Calu3 (cell line): ENCODE results near the gene MSI2. TPM values are rescaled to one million over a fixed set of nuclear protein-coding genes. Genes with fewer than 3 reads are reported as not detected.

Source experiments
- BruUV-seq: library from RNA; stranded (reverse); fragments of 400-500 nt; replicated peaks from 2 replicates; lab custom pipeline; 2021; lab: Mats Ljungman, UMichigan
- CTCF ChIA-PET: fragments of 300-600 bp; sonication (Branson Sonifier 250); formaldehyde crosslinking; loops from one replicate; lab custom pipeline; 2022; ENCODE audit warnings: antibody characterized with exemption; lab: Charles Lee
- DNase-seq: peaks from one replicate; pipeline ENCODE4 v3.0.0; 2022
- H3K27ac Mint-ChIP-seq: one replicate; pipeline ENCODE4 v1.8.0; 2022; ENCODE audit warnings: mixed read lengths; ENCODE audit not compliant: unreplicated experiment
- H3K27me3 Mint-ChIP-seq: one replicate; pipeline ENCODE4 v1.8.0; 2022; ENCODE audit warnings: mixed read lengths; ENCODE audit not compliant: unreplicated experiment
- H3K36me3 Mint-ChIP-seq: one replicate; pipeline ENCODE4 v1.8.0; 2022; ENCODE audit warnings: mild to moderate bottlenecking, moderate library complexity, mixed read lengths; ENCODE audit not compliant: insufficient read depth, unreplicated experiment
- H3K4me1 Mint-ChIP-seq: one replicate; pipeline ENCODE4 v1.8.0; 2022; ENCODE audit warnings: mild to moderate bottlenecking, low read depth, mixed read lengths; ENCODE audit not compliant: unreplicated experiment
- H3K4me3 Mint-ChIP-seq: one replicate; pipeline ENCODE4 v1.8.0; 2022; ENCODE audit warnings: mild to moderate bottlenecking, low read depth, moderate library complexity, mixed read lengths; ENCODE audit not compliant: unreplicated experiment
- H3K9me3 Mint-ChIP-seq: one replicate; pipeline ENCODE4 v1.8.0; 2022; ENCODE audit warnings: low read depth, mixed read lengths; ENCODE audit not compliant: unreplicated experiment
- intact Hi-C: fragments of 100-400 bp; cut with micrococcal nuclease; formaldehyde crosslinking; loops from one replicate; pipeline ENCODE4 v1.10.0; 2022; ENCODE audit not compliant: unreplicated experiment
- total RNA-seq: library from RNA; stranded (reverse); gene quantifications from 2 replicates; pipeline ENCODE4 v1.2.3, GENCODE V29; 2022
- TF ChIP-seq, protein P1 (sequence below): fragments of 200-600 bp; IDR thresholded peaks from one replicate; pipeline ENCODE4 v1.8.0; 2022; ENCODE audit warnings: antibody characterized with exemption; ENCODE audit not compliant: unreplicated experiment

MSI2 gene
- total RNA-seq, 1 experiment from 2014 or later, result 66.4 TPM

DNA sequence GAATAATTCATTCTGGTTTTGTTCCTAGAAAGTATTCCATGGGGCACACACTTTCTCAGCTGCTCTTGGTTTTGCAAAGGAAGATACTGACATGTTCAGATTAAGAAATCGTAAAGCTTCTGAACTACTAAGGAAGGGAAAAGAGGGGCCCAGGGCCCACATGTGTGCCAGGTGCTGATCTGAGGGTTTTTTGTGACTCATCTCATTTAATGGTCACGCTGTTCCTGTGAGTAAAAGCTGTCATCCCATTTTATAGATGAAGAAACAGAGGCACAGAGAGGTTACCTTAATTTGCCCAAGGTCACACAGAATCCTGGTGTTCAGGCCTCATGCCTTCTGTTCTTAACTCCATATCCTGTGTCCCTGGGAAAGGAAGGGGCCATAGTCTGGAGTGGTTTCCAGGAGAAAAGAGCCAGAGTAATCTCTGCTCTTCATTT is 113.2 kb downstream of the MSI2 start:
- H3K27me3 Mint-ChIP-seq, result no peaks in the 10 kb centered on the region
- no peak for DNase-seq
- peaks cover 42% of the 10 kb centered on the region for H3K4me1 Mint-ChIP-seq
- H3K4me3 Mint-ChIP-seq, result peak overlapping the region; percentile 21
- no peaks in the 10 kb centered on the region for H3K9me3 Mint-ChIP-seq
- peaks cover 21% of the 10 kb centered on the region for H3K36me3 Mint-ChIP-seq
- intact Hi-C loops, result no loop called here
- BruUV-seq, result no TSS peak
- CTCF ChIA-PET, result interaction anchor here (1.5 to 2.0 kb wide), 2 partner anchors 12 to 126 kb away, joined by 4 to 6 read pairs; no protein-coding TSS in a partner anchor
- TF ChIP-seq, protein P1, sequence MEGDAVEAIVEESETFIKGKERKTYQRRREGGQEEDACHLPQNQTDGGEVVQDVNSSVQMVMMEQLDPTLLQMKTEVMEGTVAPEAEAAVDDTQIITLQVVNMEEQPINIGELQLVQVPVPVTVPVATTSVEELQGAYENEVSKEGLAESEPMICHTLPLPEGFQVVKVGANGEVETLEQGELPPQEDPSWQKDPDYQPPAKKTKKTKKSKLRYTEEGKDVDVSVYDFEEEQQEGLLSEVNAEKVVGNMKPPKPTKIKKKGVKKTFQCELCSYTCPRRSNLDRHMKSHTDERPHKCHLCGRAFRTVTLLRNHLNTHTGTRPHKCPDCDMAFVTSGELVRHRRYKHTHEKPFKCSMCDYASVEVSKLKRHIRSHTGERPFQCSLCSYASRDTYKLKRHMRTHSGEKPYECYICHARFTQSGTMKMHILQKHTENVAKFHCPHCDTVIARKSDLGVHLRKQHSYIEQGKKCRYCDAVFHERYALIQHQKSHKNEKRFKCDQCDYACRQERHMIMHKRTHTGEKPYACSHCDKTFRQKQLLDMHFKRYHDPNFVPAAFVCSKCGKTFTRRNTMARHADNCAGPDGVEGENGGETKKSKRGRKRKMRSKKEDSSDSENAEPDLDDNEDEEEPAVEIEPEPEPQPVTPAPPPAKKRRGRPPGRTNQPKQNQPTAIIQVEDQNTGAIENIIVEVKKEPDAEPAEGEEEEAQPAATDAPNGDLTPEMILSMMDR, result no peak
- peak overlapping the region; percentile 88 for H3K27ac Mint-ChIP-seq

DNA sequence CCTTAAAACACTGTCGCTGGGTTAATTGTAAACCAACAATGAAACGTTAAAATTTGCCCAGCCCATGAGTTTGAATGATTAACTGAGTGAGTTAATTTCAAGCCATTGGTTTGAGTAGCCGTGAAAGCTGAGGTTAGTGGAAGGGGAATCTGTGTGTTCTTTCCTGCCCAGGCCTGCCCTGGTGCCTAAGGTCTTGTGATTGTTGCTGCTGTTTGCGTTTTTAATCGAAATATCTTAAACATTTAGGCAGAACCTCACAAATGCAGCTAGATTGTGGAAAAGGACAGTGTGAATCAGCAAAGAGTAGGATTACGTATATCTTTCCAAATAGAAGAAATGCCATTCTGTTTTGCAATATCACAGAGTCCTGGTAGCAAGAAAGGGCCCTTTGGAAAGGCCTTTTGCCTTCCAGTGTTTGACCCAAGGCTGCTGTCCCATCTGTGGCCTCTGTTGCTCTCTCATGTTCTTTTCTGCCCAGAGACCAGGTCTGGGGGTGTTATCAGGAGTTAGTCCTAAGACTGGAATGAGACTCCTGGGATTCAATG is 113.8 kb downstream of the MSI2 start:
- BruUV-seq, result no TSS peak
- TF ChIP-seq, protein P1, result no peak
- intact Hi-C loops, result loop anchor here (2.0 to 5.0 kb wide), 2 partner anchors 13 to 37 kb away; no protein-coding TSS in a partner anchor
- peaks cover 21% of the 10 kb centered on the region for H3K36me3 Mint-ChIP-seq
- H3K27ac Mint-ChIP-seq, result peak overlapping the region; percentile 88
- CTCF ChIA-PET, result interaction anchor here (2.0 kb wide), 1 partner anchor 13 kb away, joined by 6 read pairs; no protein-coding TSS in a partner anchor
- DNase-seq, result peak; percentile 17
- H3K9me3 Mint-ChIP-seq, result no peaks in the 10 kb centered on the region
- H3K4me1 Mint-ChIP-seq, result peaks cover 48% of the 10 kb centered on the region
- no peaks in the 10 kb centered on the region for H3K27me3 Mint-ChIP-seq
- no peak overlapping the region for H3K4me3 Mint-ChIP-seq

DNA sequence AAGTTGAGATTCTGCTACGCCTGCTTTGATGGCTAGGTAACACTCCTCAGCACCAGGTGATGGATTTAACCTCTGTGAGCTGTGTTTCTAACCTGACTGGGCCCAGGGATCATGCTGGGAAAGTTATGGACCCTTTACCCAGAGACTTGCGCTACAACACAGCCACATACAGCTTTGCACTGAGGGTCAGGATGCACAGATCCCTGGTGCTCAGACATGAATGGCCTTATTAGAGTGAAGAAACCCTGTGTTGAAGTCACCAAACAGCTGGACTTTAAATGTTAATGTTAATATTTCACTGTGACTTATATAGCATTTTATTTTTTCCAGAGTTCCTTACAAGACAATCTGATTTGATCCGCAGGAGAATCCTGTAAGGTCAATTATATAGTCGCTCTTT is 114.3 kb downstream of the MSI2 start:
- CTCF ChIA-PET, result no interaction called here
- DNase-seq, result no peak

DNA sequence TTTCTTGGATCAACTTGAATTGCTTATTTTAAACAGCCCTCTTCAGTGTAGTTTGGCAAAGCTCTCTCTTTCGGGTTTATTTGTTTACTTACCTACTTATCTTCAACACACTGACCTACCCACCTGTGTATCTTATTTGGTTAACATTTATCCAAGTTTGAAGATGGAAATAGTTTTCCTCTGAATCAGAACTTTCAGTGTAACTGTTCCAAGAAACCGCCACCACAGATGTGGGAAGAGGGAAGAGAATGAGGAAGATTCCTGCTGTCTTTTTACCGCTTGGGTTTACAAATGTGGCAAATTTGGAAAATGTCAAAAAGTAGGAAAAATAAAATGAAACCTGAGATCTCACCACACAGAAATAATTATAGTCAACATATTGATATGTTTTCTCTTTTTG is 115.8 kb downstream of the MSI2 start:
- H3K27me3 Mint-ChIP-seq, result no peaks in the 10 kb centered on the region
- H3K9me3 Mint-ChIP-seq, result no peaks in the 10 kb centered on the region
- peak overlapping the region; percentile 40 for H3K4me3 Mint-ChIP-seq
- H3K4me1 Mint-ChIP-seq, result peaks cover 62% of the 10 kb centered on the region
- TF ChIP-seq, protein P1, result no peak
- CTCF ChIA-PET, result interaction anchor here (1.0 kb wide), 1 partner anchor 15 kb away, joined by 4 read pairs; no protein-coding TSS in a partner anchor
- DNase-seq, result no peak
- H3K36me3 Mint-ChIP-seq, result peaks cover 21% of the 10 kb centered on the region
- peak overlapping the region; percentile 73 for H3K27ac Mint-ChIP-seq
- intact Hi-C loops, result loop anchor here (5.0 kb wide), 1 partner anchor 35 kb away; no protein-coding TSS in a partner anchor
- BruUV-seq, result no TSS peak

More for the DNA sequence above, 114.3 kb downstream of the MSI2 start:
- no peak overlapping the region for H3K4me3 Mint-ChIP-seq
- H3K27ac Mint-ChIP-seq, result peak overlapping the region; percentile 88
- peaks cover 21% of the 10 kb centered on the region for H3K36me3 Mint-ChIP-seq
- peaks cover 53% of the 10 kb centered on the region for H3K4me1 Mint-ChIP-seq
- no peaks in the 10 kb centered on the region for H3K27me3 Mint-ChIP-seq
- intact Hi-C loops, result loop anchor here (2.0 to 5.0 kb wide), 2 partner anchors 14 to 37 kb away; no protein-coding TSS in a partner anchor
- TF ChIP-seq, protein P1, result no peak
- no TSS peak for BruUV-seq
- no peaks in the 10 kb centered on the region for H3K9me3 Mint-ChIP-seq
